Keratinocyte (primary cell): ENCODE data around the gene SHPK.

ENCODE experiments used
- EZH2 ChIP-seq: IDR thresholded peaks from one replicate; pipeline ENCODE4 v1.6.1; 2012; ENCODE audit warnings: inconsistent platforms, mild to moderate bottlenecking, low read length, moderate library complexity
- TF ChIP-seq, protein P1 (sequence below), 3 experiments: IDR thresholded peaks in 1 of 3; conservative IDR thresholded peaks in 1 of 3; optimal IDR thresholded peaks in 1 of 3; 2 replicates in 2 of 3; 3 replicates in 1 of 3; pipeline versions ENCODE3 to v1.5.1; 2011; ENCODE audit warnings: low read length in 3 of 3, mild to moderate bottlenecking in 3 of 3, moderate library complexity in 2 of 3, control low read depth in 1 of 3, inconsistent platforms in 1 of 3; ENCODE audit not compliant: insufficient read depth in 2 of 3; ENCODE audit errors: extremely low read depth in 1 of 3

DNA sequence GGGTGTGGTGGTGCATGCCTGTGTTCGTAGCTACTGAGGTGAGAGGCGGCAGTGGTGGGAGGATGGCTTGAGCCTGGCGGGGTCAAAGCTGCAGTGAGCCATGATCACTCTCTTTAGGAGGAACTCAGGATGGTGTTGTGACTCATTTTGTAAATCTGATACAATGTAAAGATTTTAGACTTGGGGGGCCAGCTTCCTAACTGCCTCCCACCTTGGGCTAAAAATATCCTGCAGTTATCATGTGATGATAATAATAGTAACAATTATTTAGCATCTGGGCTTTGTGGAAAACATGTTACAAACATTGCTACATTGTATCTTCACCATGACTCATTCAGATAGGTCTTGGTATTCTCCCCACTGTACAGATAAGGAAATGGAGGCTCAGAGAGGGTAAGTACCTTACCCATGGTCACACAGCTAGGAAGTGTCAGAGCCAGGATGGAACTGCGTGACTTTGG lies 7.9 kb upstream of the SHPK start:
- TF ChIP-seq, protein P1, sequence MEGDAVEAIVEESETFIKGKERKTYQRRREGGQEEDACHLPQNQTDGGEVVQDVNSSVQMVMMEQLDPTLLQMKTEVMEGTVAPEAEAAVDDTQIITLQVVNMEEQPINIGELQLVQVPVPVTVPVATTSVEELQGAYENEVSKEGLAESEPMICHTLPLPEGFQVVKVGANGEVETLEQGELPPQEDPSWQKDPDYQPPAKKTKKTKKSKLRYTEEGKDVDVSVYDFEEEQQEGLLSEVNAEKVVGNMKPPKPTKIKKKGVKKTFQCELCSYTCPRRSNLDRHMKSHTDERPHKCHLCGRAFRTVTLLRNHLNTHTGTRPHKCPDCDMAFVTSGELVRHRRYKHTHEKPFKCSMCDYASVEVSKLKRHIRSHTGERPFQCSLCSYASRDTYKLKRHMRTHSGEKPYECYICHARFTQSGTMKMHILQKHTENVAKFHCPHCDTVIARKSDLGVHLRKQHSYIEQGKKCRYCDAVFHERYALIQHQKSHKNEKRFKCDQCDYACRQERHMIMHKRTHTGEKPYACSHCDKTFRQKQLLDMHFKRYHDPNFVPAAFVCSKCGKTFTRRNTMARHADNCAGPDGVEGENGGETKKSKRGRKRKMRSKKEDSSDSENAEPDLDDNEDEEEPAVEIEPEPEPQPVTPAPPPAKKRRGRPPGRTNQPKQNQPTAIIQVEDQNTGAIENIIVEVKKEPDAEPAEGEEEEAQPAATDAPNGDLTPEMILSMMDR (optimal IDR thresholded peaks at IDR 0.05 in 1 of 3, IDR thresholded peaks at IDR 0.05 in 1 of 3, conservative IDR thresholded peaks at IDR 0.05 in 1 of 3; ENCODE audit: extremely low read depth in 1 of 3, insufficient read depth in 2 of 3, low read length in 3 of 3) = no peak
- TF ChIP-seq EZH2 = no peak
